CD4-positive, CD25-positive, alpha-beta regulatory T cell (primary cell): ENCODE measurements around the gene AMER1. TPM values are rescaled to one million over a fixed set of nuclear protein-coding genes. Genes with fewer than 3 reads are reported as not detected.
"Not testable (repeated sequence)": the region's sequence is repeated elsewhere in the genome, so short reads cannot be mapped to it uniquely, and the experiment has no call there.

Experiments
- ATAC-seq, 2 donors: fragments of 150-1000 bp; cut with Tn5 transposase; one replicate each; pipeline ENCODE4 v1.10.0; 2021; ENCODE audit warnings: low read depth in 2 of 2, moderate number of reproducible peaks in 2 of 2, moderate library complexity in 1 of 2
- DNase-seq, 3 donors: peaks; one replicate each; pipeline versions ENCODE4 v3.0.0 to v3.0.0-alpha.2; 2012 to 2022; ENCODE audit warnings: mixed read lengths in 1 of 3
- H3K27ac ChIP-seq: one replicate; pipeline ENCODE4 v1.7.0; 2013; ENCODE audit warnings: mild to moderate bottlenecking, low read length; ENCODE audit not compliant: insufficient read depth, poor library complexity, severe bottlenecking
- H3K27me3 ChIP-seq: one replicate; pipeline ENCODE4 v1.7.0; 2013; ENCODE audit warnings: low read length; ENCODE audit not compliant: control insufficient read depth, insufficient read depth
- H3K36me3 ChIP-seq: one replicate; pipeline ENCODE4 v1.7.0; 2013; ENCODE audit warnings: mild to moderate bottlenecking, low read length, moderate library complexity; ENCODE audit not compliant: control insufficient read depth, insufficient read depth
- H3K4me1 ChIP-seq: 2 replicates; pipeline ENCODE4 v1.7.0; 2013; ENCODE audit warnings: mild to moderate bottlenecking, low read length; ENCODE audit not compliant: insufficient read depth, control insufficient read depth, poor library complexity, severe bottlenecking
- H3K4me3 ChIP-seq: one replicate; pipeline ENCODE4 v1.7.0; 2013; ENCODE audit warnings: low read depth, mild to moderate bottlenecking, low read length, moderate library complexity
- H3K9me3 ChIP-seq, 2 experiments: 1 replicate in 1 of 2; 2 replicates in 1 of 2; pipeline ENCODE4 v1.7.0; 2013; ENCODE audit warnings: low read length in 2 of 2, mild to moderate bottlenecking in 1 of 2, moderate library complexity in 1 of 2; ENCODE audit not compliant: control insufficient read depth in 2 of 2
- H3K27ac Mint-ChIP-seq, 3 donors: one replicate each; pipeline ENCODE4 v1.8.0; 2020 to 2022; ENCODE audit warnings: mild to moderate bottlenecking in 3 of 3, mixed read lengths in 3 of 3, moderate library complexity in 2 of 3
- H3K27me3 Mint-ChIP-seq: one replicate; pipeline ENCODE4 v1.8.0; 2022; ENCODE audit warnings: mild to moderate bottlenecking, mixed read lengths
- H3K36me3 Mint-ChIP-seq: one replicate; pipeline ENCODE4 v1.8.0; 2020; ENCODE audit warnings: mixed read lengths
- H3K4me1 Mint-ChIP-seq, 4 donors: one replicate each; pipeline ENCODE4 v1.8.0; 2020 to 2022; ENCODE audit warnings: mixed read lengths in 4 of 4, mild to moderate bottlenecking in 1 of 4
- H3K4me3 Mint-ChIP-seq, 4 donors: one replicate each; pipeline ENCODE4 v1.8.0; 2020 to 2022; ENCODE audit warnings: mild to moderate bottlenecking in 4 of 4, mixed read lengths in 4 of 4, moderate library complexity in 3 of 4
- H3K9me3 Mint-ChIP-seq, 7 donors: one replicate each; pipeline ENCODE4 v1.8.0; 2020 to 2022; ENCODE audit warnings: mixed read lengths in 7 of 7, mild to moderate bottlenecking in 3 of 7, moderate library complexity in 2 of 7
- polyA plus RNA-seq, 4 donors: library from polyadenylated mRNA; unstranded; fragments of 300-500 nt; fragmentation: Illumina TruSeq; gene quantifications; one replicate each; pipeline ENCODE4 v1.2.3, GENCODE V29; 2021
- total RNA-seq: library from RNA; stranded (reverse); gene quantifications from one replicate; pipeline ENCODE4 v1.2.3, GENCODE V29; 2022

AMER1 gene
- total RNA-seq, result 3.1 TPM
- under 1 TPM; 0.02 to 0.15 (median 0.05) TPM for polyA plus RNA-seq

DNA sequence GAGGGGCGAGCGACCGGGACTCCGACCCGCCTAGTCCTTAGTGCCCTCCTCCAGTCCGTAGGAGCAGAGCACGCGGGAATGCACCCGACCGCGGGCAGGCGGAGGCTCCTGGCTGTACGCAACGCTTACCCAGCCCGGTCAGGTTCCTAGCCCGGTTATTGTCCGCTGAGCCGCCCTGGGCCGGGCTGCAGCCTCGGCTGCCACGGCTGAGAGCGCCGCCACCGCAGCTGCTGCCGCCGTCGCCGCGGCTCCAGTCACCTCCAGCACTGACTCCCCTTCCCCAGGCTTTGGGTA is at the start of gene AMER1:
TSS of gene AMER1 (minus strand) at position 268 of the 294 bp plus-strand sequence. CDS start 12,422 bp downstream, outside the sequence.
- H3K9me3 ChIP-seq, result no peaks in the 10 kb centered on the region
- Mint-ChIP-seq H3K27me3 (no peaks in the 10 kb centered on the region), H3K36me3 (no peaks in the 10 kb centered on the region), H3K9me3 (no peaks in the 10 kb centered on the region), H3K4me3 (peak within 1 kb of the TSS; percentile 93 to 100 (median 94)), H3K4me1 (peaks cover 0 to 18% (median 11%) of the 10 kb centered on the region in 4 donors), H3K27ac (peak within 1 kb of the TSS; percentile 91 to 94 (median 91))
- no peaks in the 10 kb centered on the region for H3K27me3 ChIP-seq
- peak within 1 kb of the TSS; percentile 62 for H3K4me3 ChIP-seq
- H3K4me1 ChIP-seq, result peaks cover 3% of the 10 kb centered on the region
- ATAC-seq (no peak), DNase-seq (no peak)
- no peaks in the 10 kb centered on the region for H3K36me3 ChIP-seq
- H3K27ac ChIP-seq, result peak within 1 kb of the TSS; percentile 80

DNA sequence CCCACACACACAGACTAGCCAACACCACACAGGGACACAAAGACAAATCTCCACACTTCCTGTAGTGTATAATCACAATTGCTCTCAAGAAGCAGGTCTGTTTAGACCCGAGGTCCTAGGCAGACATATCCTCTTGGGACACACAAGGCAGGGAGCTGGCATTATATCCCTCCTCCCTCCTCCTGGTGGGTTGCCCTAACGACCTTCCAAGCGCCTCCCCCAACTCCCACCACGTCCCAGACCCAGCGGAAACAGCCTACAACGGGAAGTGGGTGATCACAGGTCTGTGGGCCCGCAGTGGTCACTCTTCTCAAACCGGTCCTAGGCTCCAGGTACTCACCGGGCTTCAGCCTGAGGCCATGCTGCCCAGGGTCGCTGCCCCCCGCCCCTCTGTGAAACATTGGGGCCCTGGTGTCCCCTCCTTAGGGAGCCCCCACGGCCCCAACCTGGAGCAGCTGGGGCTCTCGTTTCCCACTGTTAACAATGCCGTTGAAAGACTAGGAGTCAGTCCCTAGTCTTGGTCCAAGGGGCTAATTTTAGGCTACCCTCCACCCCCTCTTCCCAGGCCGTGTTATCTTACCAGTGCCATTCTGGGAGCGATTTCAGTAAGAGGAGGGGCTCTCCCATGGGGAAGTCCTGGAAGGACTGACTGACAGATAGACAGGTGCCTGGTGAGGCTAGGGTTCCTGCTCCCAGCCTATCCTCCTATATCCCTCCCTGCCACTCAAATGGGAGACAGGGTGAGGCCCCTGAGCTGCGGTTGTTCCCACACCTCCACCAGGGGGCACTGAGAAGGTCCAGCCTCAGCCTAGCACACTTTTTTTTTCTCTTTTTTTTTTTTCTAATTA is 24.8 kb upstream of the AMER1 start, which contains the start of gene ASB12:
TSS of gene ASB12 (minus strand) at position 485 of the 848 bp plus-strand sequence. CDS start 4,957 bp downstream, outside the sequence.
- Mint-ChIP-seq H3K36me3 (no peaks in the 10 kb centered on the region), H3K27ac (no peak within 1 kb of the TSS), H3K4me3 (no peak within 1 kb of the TSS), H3K9me3 (peaks cover 0 to 3% (median 1%) of the 10 kb centered on the region in 7 donors), H3K4me1 (no peaks in the 10 kb centered on the region), H3K27me3 (no peaks in the 10 kb centered on the region)
- H3K4me3 ChIP-seq, result no peak within 1 kb of the TSS
- H3K4me1 ChIP-seq, result no peaks in the 10 kb centered on the region
- H3K27ac ChIP-seq, result no peak within 1 kb of the TSS
- no peaks in the 10 kb centered on the region for H3K27me3 ChIP-seq
- DNase-seq (no peak), ATAC-seq (no peak)
- H3K9me3 ChIP-seq, result no peaks in the 10 kb centered on the region
- no peaks in the 10 kb centered on the region for H3K36me3 ChIP-seq

DNA sequence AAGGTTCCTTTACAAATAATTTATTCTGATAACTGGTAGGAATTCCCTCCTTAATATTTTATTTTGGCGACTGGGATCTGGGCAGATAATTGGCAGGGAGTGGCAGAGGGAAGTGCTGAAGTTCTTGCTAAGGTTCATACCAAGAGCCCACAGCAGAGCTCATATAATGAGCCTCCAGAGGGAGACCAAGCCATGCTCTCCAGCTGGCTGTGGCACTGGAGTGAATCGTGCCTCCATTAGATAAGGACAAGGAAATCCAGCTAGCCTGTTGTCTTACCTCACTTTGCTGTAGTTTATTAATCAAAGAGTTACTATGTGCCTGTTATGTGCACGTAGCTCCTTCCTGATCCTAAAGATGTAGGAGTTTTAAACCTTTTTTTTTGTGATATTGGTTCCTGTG is 23.6 kb upstream of the AMER1 start:
- Mint-ChIP-seq H3K4me3 (no peak overlapping the region), H3K9me3 (peaks cover 0 to 3% (median 0%) of the 10 kb centered on the region in 7 donors), H3K27ac (no peak overlapping the region), H3K4me1 (no peaks in the 10 kb centered on the region), H3K36me3 (no peaks in the 10 kb centered on the region), H3K27me3 (no peaks in the 10 kb centered on the region)
- Histone ChIP-seq H3K9me3 (no peaks in the 10 kb centered on the region), H3K36me3 (no peaks in the 10 kb centered on the region), H3K4me3 (no peak overlapping the region), H3K27ac (no peak overlapping the region), H3K4me1 (no peaks in the 10 kb centered on the region), H3K27me3 (no peaks in the 10 kb centered on the region)
- ATAC-seq (no peak), DNase-seq (no peak)

DNA sequence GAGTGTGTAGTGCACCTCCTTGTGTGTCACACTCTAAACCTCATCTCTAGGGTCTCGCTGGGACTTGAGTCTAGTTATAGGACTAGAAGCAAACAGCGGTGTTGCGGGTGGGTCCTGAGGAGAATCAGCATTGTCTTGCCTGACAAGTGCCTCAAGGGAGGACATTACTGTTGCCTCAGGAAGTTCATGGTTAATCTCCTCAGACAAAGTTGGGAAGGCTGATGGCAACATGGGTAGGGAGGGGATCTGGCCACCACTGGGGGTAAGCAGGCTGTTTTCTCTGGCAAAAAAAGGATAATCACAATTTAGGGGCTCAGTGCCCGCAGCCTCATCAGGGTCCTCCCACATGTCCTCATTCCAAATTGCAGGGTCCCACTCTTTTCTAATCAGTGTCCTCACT is 12.5 kb upstream of the AMER1 start:
- H3K4me3 Mint-ChIP-seq, result no peak overlapping the region

DNA sequence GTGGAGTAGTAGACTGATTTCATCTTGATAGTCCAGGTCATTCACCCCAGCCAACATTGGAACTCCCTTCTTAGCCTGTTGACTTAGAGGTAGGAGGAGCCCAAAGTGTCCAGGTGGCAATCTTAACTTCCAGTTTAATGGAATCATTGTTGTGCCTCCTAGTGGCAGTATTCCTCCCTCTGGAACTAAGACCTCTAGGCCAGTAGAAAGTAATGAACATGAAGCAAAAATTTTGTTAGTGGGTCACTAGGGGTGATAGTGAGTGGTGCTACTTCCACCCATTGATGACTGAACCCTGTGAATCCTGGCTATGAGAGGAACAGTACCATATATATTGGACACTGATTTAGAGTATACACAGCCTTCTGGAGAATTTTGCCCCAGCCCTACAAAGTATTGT is 8.5 kb upstream of the AMER1 start:
- not testable (repeated sequence) for H3K4me3 ChIP-seq, H3K4me1 ChIP-seq, H3K27ac Mint-ChIP-seq, ATAC-seq, H3K36me3 ChIP-seq, H3K27me3 ChIP-seq, DNase-seq, H3K4me1 Mint-ChIP-seq, H3K4me3 Mint-ChIP-seq, H3K27ac ChIP-seq, H3K9me3 ChIP-seq, H3K27me3 Mint-ChIP-seq, H3K36me3 Mint-ChIP-seq, H3K9me3 Mint-ChIP-seq

More for the DNA sequence above, 12.5 kb upstream of the AMER1 start:
- Histone ChIP-seq H3K36me3 (no peaks in the 10 kb centered on the region), H3K27ac (no peak overlapping the region), H3K9me3 (no peaks in the 10 kb centered on the region), H3K4me3 (no peak overlapping the region), H3K4me1 (no peaks in the 10 kb centered on the region), H3K27me3 (no peaks in the 10 kb centered on the region)
- Mint-ChIP-seq H3K4me1 (no peaks in the 10 kb centered on the region), H3K27me3 (no peaks in the 10 kb centered on the region), H3K36me3 (no peaks in the 10 kb centered on the region), H3K9me3 (no peaks in the 10 kb centered on the region), H3K27ac (no peak overlapping the region)
- no peak for ATAC-seq
- no peak for DNase-seq

DNA sequence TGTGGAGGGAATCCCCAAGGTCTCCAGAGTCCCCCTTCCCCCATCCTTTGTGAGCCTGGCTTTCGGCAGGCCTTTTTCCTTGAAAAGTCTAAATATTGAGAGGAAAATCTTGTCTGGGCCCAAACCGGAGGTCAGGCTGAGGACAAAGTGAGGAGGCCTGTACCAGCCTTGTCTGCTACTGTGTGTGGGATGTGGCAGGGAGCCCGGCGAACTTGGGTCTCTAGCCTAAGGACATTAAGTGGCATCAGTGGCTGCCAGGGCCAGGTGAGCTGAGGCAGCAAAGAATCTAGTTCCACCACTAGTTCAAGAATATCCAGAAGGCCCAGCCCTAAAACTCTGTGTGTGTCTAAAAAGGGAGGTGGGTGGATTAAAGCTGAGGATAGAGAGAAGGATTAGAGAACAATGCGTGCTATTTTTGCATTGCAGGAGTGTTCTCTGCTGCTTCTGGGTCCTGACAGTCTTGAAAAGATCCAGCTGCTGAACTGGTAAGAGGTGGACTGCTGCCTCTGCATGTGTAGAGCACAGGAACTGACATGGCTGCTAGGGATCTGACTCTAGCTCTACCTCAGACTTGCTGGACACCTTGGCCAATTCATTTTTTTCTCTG is 1.2 kb upstream of the AMER1 start:
- Histone ChIP-seq H3K36me3 (no peaks in the 10 kb centered on the region), H3K4me1 (peaks cover 3% of the 10 kb centered on the region), H3K9me3 (no peaks in the 10 kb centered on the region), H3K4me3 (peak overlapping the region; percentile 62), H3K27ac (peak overlapping the region; percentile 80), H3K27me3 (no peaks in the 10 kb centered on the region)
- DNase-seq (peak in 1 of 3 donors; percentile 1), ATAC-seq (no peak)
- Mint-ChIP-seq H3K4me1 (peaks cover 0 to 18% (median 11%) of the 10 kb centered on the region in 4 donors), H3K4me3 (peak overlapping the region; percentile 93 to 100 (median 94)), H3K27ac (peak overlapping the region; percentile 91 to 94 (median 91)), H3K36me3 (no peaks in the 10 kb centered on the region), H3K27me3 (no peaks in the 10 kb centered on the region), H3K9me3 (no peaks in the 10 kb centered on the region)

DNA sequence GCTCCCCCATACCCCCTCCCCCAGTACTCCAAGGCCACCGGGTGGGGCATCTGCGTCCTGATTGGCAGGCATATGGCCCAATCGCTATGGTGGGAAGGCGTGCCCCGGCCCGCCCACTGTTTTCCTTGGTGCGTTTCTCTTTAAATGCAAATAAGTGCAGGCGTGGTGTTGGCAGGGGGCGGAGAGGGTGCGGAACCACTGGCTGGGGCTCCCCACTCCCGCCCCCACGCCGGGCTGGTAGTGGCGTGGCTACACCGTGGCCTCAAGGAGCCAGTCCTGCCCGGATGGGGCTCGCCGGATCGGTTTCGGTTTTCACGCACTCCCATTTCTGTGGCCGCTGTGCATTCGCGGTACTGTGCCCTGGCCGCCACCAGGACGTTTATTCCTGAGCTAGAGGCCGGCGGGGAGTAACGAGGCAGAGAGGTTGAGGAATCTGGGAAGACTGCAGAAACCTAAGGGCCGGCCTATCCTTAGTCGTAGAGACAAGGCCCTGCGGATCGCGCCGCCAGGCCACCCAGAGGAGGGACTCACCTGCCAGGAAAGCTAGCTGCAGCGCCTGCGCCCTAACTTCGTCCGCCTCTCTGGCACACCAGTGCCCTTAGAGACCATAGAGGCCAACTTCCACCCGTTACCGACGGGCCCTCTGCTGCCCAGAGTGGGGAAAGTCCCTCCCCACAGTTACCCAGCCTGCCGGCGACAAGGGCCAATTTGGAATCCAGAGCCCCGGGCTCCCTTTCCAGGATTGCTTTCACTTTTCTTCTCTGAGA is 410 bp upstream of the AMER1 start:
- H3K4me1 Mint-ChIP-seq, result peaks cover 0 to 18% (median 11%) of the 10 kb centered on the region in 4 donors
- Histone ChIP-seq H3K27ac (peak overlapping the region; percentile 80), H3K27me3 (no peaks in the 10 kb centered on the region), H3K36me3 (no peaks in the 10 kb centered on the region), H3K4me1 (peaks cover 3% of the 10 kb centered on the region), H3K9me3 (no peaks in the 10 kb centered on the region), H3K4me3 (peak overlapping the region; percentile 62)
- no peaks in the 10 kb centered on the region for H3K36me3 Mint-ChIP-seq
- H3K27me3 Mint-ChIP-seq, result no peaks in the 10 kb centered on the region
- H3K9me3 Mint-ChIP-seq, result no peaks in the 10 kb centered on the region
- peak overlapping the region; percentile 93 to 100 (median 94) for H3K4me3 Mint-ChIP-seq
- H3K27ac Mint-ChIP-seq, result peak overlapping the region; percentile 91 to 94 (median 91)
- peak; percentile 87 to 89 for ATAC-seq
- peak; percentile 79 to 92 (median 85) for DNase-seq
